HG02642 (cell line): ENCODE measurements around the gene SPRED2.

Experiments
- ATAC-seq: cut with Tn5 transposase; IDR thresholded peaks from one replicate; pipeline ENCODE4 v1.9.1; 2021; ENCODE audit warnings: mild to moderate bottlenecking; ENCODE audit not compliant: unreplicated experiment, poor library complexity

SPRED2 gene

DNA sequence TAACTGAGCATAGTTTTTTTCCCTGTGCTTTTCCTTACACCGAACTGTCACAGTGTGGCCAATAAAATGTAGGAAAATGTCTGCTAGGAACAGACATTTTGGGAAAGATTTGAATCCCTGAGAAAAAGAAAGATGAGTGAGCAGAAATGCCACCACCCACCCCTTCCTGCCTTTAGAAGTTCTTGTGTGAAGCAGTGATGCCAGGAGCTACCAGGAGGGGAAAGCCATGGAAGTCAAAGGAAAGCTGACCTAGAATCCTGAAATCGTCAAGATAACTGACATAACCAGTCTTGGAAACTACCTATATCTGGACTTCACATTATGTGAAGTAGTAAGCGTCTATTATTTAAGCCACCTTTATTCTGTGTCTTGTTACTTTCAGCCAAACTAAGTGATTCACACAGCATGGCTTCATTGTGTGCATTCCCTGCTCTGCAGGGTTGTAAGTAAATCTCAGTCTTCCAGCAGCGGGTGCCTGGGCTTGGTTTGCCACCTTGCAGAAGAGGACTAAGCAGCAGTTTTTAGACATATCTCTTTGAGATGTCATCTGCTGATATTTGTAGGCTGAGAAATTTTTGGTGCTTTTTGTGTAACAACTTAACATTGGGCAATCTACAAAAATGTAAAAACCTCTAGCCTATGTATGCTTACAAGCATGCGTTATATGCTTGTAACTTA is 11.2 kb upstream of the SPRED2 start:
- ATAC-seq = no peak

DNA sequence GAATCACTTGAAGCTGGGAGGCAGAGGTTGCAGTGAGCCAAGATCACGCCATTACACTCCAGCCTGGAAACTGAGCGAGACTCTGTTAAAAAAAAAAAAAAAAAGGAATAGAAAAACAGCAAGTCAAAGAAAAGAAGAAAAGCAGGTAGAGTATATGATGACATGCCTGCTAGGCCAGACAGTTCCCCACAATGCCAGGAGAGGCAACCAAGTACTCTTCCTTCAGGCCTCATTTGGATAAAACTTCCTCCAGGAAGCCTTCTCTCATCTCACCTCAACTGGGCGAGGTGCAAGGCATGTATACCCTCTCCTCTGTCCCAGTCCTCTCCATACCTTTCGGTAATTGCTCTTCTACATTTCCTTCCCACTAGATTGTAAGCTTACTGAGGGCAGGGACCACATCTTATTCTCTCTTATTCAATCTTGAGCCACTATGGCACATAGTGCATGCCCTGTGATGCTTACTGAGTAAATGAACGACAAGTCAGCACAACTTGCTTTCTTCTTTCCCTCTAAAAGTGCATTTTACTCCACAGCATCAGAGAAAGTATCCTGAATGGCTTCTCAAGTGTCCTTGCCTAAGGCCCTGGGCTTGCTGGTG is 10.1 kb upstream of the SPRED2 start:
- ATAC-seq = no peak

- ATAC-seq = no peak
These were observed 5.9 kb upstream of the SPRED2 start for GRCh38 chr2:65438137-65438899.

GRCh38 chr2:65437392-65438135 is 5.2 kb upstream of the SPRED2 start:
- ATAC-seq = no peak

DNA sequence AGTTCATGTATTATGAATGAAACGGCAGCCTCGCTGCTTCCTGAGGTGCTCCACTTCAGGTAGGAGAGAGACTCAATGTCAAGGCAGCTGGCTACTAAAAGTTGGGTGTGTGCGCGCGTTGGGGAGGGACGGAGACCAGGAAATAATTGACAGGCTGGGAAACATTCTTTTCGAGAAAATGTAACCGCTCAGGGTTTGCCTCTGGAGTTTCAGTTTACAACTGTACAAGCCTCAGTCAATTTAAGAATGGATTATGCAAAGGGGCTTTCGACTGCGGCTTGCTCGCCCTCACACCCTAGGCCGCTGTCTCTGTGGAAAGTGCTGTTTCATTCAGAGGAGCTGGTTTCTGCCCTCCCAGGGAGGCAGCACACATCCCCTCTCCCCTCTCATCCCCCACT is 4.4 kb upstream of the SPRED2 start:
- ATAC-seq = peak; percentile 72

- peak; percentile 26 for ATAC-seq
These were observed 3.9 kb upstream of the SPRED2 start for GRCh38 chr2:65436169-65436823.

DNA sequence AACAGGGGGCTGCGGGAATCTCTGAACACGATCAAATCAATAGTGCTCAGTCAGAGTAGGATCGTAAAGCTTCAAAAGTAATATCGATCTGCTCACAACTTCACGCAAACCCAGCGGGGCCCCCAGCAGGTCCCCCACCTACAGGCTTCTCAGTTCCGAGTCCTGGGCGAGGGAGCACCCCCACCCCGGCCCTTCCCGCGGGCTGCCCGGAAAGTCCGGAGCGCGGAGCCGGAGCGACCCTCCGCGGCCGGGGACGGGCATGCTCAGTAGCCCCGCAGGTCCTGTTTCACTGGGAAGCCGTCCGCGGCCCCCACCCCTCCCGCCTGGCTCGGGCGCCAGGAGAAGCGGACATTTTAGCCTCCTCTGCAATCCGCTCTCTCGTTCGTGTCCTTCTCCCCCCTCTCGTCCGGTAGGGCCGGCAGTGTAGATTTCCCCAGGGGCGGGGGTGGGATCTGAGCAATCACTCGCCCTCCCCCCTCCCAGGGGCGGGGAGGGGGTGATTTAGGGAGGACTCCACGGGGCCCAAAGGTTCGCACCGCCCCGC is 3.3 kb upstream of the SPRED2 start:
- peak; percentile 23 for ATAC-seq

DNA sequence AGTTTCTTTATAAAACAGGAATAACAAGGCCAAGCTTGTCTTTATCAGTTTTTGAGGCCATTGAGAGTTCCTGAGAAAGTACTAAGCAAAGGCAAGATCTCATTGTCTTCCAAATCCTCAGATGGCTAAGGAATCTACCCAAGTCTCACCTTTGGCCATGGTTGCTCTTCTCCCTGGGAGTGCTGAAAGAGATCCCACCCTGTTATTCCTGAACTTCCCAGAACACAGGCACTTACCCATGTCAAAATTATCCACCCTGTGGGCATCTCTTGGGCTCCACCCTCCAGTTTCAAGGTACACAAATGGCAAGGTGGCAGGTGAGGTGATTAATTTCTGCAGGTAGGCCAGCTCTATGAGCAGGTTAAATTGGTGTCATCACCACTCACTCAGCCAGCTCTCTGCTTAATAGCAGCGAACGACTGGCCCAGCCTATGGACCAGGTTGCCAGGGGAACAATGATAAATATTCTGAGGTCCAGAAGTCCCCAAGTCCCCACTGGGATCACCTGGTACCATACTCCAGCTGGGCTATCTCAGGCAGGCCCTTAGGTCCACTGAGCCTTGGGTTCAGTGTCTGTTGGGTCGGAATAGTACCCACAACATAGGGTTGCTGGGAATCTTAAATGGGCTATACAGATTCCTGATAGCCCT is 2.3 kb upstream of the SPRED2 start:
- ATAC-seq = no peak

GRCh38 chr2:65431421-65432226 is 775 bp downstream of the SPRED2 start:
- ATAC-seq = peak; percentile 34

- ATAC-seq = peak; percentile 20
These were observed 1.6 kb downstream of the SPRED2 start for GRCh38 chr2:65430603-65431420.

DNA sequence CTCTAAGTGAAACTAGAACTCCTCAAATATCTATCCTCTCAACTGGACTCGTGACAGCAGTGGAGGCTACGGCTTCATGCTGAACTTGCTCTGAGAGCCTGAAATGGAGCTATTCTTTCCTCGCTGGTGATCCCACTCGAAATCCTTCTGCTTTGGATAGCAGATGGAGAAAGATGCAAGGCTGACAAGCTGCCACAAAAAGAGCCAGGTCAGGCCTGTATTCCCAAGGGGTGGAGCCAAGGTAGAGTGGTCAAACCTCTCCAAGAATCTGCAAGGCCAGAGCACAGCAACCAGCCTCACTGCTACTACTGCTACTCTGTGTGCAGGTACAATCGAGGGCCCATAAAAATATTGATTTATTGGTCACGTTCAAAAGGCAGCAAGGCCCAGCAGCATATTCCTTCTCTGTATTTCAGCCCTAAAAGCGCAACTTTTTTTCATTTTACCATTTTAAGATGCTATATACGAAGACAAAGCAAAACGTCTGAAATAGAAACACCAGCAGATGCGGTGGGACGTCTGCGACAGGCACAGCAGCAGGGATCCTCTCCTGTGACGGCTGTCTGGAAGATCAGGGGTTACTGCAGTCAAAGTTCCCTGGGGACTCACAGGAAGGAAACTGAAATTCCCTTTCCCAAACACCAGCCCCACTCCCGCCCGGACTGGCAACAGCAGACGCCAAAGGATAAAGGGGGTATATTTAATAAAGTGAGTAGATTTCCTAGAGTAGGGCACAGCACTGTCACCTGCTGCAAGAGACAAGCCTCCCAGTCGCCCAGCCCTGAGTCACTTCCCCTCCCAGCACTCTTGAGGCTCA is 2.4 kb downstream of the SPRED2 start:
- no peak for ATAC-seq

DNA sequence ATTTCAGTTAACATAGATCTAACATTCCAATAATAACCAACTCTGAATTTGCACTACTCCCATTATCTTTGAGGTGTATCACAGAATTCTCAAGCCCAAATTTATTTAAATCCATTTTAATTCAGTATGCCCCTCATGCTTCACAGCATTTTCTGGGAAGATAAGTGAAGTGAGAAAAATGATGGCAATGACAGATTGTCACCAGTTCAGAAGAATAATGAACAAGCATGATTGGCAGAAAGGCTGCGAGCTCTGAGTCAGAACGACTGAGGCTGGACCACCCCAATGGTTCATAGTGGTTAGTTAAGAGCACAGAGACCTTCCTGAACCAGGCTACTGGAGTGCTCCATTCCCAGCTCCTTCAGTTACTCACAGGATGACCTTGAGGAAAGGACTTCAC is 4.9 kb downstream of the SPRED2 start:
- no peak for ATAC-seq

DNA sequence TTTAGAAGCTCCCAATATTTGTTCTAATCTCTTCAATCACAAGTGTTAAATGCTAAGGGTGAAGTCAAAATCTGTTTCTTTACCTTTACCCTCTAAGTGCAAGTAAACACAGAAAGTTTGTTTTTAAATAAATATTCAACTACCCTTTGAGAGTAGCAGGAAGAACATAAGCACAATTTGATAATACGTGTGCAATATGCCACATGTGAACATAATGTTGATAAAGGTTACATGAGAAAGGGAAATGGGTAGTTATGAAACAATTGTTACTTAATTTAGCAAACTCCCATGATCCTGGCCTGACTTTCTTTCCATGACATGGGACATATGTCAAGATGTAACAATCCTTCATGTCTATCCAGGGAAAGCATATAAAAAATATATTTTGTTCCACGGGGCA is 7.1 kb downstream of the SPRED2 start:
- no peak for ATAC-seq

GRCh38 chr2:65424391-65424790 is 8.0 kb downstream of the SPRED2 start:
- no peak for ATAC-seq

GRCh38 chr2:65421432-65421748 is 11.0 kb downstream of the SPRED2 start:
- ATAC-seq = no peak

- peak; percentile 56 for ATAC-seq
These were observed 11.5 kb downstream of the SPRED2 start for GRCh38 chr2:65420712-65421431.
